Measurements from ENCODE around the gene CDHR1.

DNA sequence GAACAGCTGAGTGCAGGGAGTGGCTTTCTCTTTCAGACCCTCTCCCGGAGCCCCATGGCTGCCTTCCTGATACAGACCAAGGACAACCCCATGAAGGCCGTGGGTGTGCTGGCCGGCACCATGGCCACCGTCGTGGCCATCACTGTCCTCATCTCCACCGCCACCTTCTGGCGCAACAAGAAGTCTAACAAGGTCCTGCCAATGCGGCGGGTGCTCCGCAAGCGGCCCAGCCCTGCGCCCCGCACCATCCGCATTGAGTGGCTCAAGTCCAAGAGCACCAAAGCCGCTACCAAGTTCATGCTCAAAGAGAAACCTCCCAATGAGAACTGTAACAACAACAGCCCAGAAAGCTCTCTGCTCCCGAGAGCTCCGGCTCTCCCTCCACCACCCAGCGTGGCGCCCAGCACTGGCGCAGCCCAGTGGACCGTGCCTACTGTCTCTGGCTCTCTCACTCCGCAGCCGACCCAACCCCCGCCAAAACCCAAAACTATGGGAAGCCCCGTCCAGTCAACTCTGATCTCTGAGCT is 19.8 kb downstream of the CDHR1 start:
- TF ChIP-seq EGR1 (IDR thresholded peaks at IDR 0.05; ENCODE audit: low read depth in 2 of 2) (no peak), CTCF (IDR thresholded peaks at IDR 0.05; ENCODE audit: low read depth, low read length, missing input control) (no peak), MAX (IDR thresholded peaks at IDR 0.05) (no peak), JUND (IDR thresholded peaks at IDR 0.05) (no peak)

All from liver (tissue), 3 donors.